GM12878 (cell line): ENCODE data around the gene ZC3H8. TPM values are rescaled to one million over a fixed set of nuclear protein-coding genes. Genes with fewer than 3 reads are reported as not detected.

ENCODE experiments used
- FOS ChIP-seq: IDR thresholded peaks from 3 replicates; pipeline ENCODE4 v1.6.1; 2011; ENCODE audit warnings: borderline replicate concordance; ENCODE audit not compliant: insufficient read length; ENCODE audit errors: extremely low read depth
- NR2F1 ChIP-seq: fragments of 450-650 bp; conservative IDR thresholded peaks from 2 replicates; pipeline ENCODE4 v1.6.1; 2017; ENCODE audit warnings: mild to moderate bottlenecking
- SMC3 ChIP-seq: IDR thresholded peaks from 2 replicates; pipeline ENCODE4 v1.6.1; 2011; ENCODE audit warnings: low read length, improper control_type of control experiment, borderline replicate concordance
- polyA plus RNA-seq, 11 experiments: library from polyadenylated mRNA; depleted of rRNA in 4 of 11; unstranded in 6 of 11; stranded (reverse) in 5 of 11; fragments of >200 nt; fragmentation: Nextera tagmentation in 4 of 11; fragmentation: Illumina TruSeq in 1 of 11; extraction: Ambion mirVana in 4 of 11; extraction: Trizol in 1 of 11; gene quantifications; 1 replicate in 1 of 11; 2 replicates in 10 of 11; pipeline versions ENCODE4 v1.2.1 to v1.2.3, GENCODE V29; 2011 to 2016; ENCODE audit warnings: inconsistent platforms in 2 of 11, missing spikeins in 2 of 11, low read depth in 1 of 11
- total RNA-seq, 4 experiments: library from RNA; depleted of rRNA in 3 of 4; stranded (reverse); fragments of >200 nt in 3 of 4; fragmentation: Illumina TruSeq in 1 of 4; extraction: Trizol in 1 of 4; gene quantifications; 2 replicates each; pipeline versions ENCODE4 v1.2.1 to v1.2.3, GENCODE V29; 2013 to 2021
- TF ChIP-seq, protein P1 (sequence below): fragments of 450-650 bp; formaldehyde crosslinking; IDR thresholded peaks from 2 replicates; pipeline ENCODE4 v1.4.0; 2020; ENCODE audit warnings: mild to moderate bottlenecking, moderate library complexity
- TF ChIP-seq, protein P2 (sequence below): fragments of 450-650 bp; IDR thresholded peaks from 2 replicates; pipeline ENCODE4 v1.6.1; 2017; ENCODE audit warnings: mild to moderate bottlenecking
- TF ChIP-seq, protein P3 (sequence below): IDR thresholded peaks from 2 replicates; pipeline ENCODE4 v1.6.1; 2012; ENCODE audit warnings: mild to moderate bottlenecking, low read depth, low read length

Gene ZC3H8
- total and polyA plus RNA-seq, 10 of the 15 experiments (the other 5 are each of a cell fraction or from before 2014, with no cell fraction given): 9.9 to 28.4 (median 19.5) TPM

DNA sequence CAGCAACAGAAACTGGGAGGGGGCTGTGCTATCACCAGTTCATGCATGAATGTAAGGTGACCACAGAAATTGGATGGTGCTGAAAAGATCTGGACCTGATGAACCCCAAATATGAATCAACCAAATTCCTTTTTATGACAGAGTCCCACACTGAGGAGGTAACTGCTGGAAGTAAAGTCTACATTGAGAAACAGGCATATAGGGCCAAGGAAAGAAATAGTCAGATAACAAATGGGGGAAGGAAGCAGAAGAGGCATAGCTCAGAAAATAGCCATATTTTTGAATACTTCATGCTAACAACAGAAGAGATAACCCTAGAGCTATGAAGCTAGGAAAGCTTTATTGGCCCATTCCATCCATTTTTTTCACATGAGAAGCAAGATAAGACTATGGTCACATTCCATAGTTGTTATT, 46.3 kb upstream of the ZC3H8 start (continued):
- TF ChIP-seq, protein P1, sequence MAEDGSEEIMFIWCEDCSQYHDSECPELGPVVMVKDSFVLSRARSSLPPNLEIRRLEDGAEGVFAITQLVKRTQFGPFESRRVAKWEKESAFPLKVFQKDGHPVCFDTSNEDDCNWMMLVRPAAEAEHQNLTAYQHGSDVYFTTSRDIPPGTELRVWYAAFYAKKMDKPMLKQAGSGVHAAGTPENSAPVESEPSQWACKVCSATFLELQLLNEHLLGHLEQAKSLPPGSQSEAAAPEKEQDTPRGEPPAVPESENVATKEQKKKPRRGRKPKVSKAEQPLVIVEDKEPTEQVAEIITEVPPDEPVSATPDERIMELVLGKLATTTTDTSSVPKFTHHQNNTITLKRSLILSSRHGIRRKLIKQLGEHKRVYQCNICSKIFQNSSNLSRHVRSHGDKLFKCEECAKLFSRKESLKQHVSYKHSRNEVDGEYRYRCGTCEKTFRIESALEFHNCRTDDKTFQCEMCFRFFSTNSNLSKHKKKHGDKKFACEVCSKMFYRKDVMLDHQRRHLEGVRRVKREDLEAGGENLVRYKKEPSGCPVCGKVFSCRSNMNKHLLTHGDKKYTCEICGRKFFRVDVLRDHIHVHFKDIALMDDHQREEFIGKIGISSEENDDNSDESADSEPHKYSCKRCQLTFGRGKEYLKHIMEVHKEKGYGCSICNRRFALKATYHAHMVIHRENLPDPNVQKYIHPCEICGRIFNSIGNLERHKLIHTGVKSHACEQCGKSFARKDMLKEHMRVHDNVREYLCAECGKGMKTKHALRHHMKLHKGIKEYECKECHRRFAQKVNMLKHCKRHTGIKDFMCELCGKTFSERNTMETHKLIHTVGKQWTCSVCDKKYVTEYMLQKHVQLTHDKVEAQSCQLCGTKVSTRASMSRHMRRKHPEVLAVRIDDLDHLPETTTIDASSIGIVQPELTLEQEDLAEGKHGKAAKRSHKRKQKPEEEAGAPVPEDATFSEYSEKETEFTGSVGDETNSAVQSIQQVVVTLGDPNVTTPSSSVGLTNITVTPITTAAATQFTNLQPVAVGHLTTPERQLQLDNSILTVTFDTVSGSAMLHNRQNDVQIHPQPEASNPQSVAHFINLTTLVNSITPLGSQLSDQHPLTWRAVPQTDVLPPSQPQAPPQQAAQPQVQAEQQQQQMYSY (CRISPR knock-in tag): no peak
- TF ChIP-seq FOS: no peak
- no peak for TF ChIP-seq NR2F1
- TF ChIP-seq, protein P2, sequence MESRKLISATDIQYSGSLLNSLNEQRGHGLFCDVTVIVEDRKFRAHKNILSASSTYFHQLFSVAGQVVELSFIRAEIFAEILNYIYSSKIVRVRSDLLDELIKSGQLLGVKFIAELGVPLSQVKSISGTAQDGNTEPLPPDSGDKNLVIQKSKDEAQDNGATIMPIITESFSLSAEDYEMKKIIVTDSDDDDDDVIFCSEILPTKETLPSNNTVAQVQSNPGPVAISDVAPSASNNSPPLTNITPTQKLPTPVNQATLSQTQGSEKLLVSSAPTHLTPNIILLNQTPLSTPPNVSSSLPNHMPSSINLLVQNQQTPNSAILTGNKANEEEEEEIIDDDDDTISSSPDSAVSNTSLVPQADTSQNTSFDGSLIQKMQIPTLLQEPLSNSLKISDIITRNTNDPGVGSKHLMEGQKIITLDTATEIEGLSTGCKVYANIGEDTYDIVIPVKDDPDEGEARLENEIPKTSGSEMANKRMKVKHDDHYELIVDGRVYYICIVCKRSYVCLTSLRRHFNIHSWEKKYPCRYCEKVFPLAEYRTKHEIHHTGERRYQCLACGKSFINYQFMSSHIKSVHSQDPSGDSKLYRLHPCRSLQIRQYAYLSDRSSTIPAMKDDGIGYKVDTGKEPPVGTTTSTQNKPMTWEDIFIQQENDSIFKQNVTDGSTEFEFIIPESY: no peak
- TF ChIP-seq, protein P3, sequence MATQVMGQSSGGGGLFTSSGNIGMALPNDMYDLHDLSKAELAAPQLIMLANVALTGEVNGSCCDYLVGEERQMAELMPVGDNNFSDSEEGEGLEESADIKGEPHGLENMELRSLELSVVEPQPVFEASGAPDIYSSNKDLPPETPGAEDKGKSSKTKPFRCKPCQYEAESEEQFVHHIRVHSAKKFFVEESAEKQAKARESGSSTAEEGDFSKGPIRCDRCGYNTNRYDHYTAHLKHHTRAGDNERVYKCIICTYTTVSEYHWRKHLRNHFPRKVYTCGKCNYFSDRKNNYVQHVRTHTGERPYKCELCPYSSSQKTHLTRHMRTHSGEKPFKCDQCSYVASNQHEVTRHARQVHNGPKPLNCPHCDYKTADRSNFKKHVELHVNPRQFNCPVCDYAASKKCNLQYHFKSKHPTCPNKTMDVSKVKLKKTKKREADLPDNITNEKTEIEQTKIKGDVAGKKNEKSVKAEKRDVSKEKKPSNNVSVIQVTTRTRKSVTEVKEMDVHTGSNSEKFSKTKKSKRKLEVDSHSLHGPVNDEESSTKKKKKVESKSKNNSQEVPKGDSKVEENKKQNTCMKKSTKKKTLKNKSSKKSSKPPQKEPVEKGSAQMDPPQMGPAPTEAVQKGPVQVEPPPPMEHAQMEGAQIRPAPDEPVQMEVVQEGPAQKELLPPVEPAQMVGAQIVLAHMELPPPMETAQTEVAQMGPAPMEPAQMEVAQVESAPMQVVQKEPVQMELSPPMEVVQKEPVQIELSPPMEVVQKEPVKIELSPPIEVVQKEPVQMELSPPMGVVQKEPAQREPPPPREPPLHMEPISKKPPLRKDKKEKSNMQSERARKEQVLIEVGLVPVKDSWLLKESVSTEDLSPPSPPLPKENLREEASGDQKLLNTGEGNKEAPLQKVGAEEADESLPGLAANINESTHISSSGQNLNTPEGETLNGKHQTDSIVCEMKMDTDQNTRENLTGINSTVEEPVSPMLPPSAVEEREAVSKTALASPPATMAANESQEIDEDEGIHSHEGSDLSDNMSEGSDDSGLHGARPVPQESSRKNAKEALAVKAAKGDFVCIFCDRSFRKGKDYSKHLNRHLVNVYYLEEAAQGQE: no peak
- no peak for TF ChIP-seq SMC3
- TF ChIP-seq, all 136 proteins: peak for 0
